Umbilical cord (tissue), 2 donors: ENCODE measurements around the gene MSRB1. TPM values are rescaled to one million over a fixed set of nuclear protein-coding genes. Genes with fewer than 3 reads are reported as not detected.
"Not testable (repeated sequence)": the region's sequence is repeated elsewhere in the genome, so short reads cannot be mapped to it uniquely, and the experiment has no call there.

ENCODE experiments used
- DNase-seq: peaks from one replicate; pipeline ENCODE4 v3.0.0-alpha.2; 2015; ENCODE audit warnings: low spot score
- total RNA-seq: library from RNA; depleted of rRNA; stranded (reverse); fragments of >200 nt; gene quantifications from one replicate; pipeline ENCODE4 v1.2.3, GENCODE V29; 2014; ENCODE audit warnings: low replicate concordance; ENCODE audit not compliant: insufficient read depth

Gene MSRB1
- total RNA-seq, 1 donor from 2014 or later = 2.2 TPM

DNA sequence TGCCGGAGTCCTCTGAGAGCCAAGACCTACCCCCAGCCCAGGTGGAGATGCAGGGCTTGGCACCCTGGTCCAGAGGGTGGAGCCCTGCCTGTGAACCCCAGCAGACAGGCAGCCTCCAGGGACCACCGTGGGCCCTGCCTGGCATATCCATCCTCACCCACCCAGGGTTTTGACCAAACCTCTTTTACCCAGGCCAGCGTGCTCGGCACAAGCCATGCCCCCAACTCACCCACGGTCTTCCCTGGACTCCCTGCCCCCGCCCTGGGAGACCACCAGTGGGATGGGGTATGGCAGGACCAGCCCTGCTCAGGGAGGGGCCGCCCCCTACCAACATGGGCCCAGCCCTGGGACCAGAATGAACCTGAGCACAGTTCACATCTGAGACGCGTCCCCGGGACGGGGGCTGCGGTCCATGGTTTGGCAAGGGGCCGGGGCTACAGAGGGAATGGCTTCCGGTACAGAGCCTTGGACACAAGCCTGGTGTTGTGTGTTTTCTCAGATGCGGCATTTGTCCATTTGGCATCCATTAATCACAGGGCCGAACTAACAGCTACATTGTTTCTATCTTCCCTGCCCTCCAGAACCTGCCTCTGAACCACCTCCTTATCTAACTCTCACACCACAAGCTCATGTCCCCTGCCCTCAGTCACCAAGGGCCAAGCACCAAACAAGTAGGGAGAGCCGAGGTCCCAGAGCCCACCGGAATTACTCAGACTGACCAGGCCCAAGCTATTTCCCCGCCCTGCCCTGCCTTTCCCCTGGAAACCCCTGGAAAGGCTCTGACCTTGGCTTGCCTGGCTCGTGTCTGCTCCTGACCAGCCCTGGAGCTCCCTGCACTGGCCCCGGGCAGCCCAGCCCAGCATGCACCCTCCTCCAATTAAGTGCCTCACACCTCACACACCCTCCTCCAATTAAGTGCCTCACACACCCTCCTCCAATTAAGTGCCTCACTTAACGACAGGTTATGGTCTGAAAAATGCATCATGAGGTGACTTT, 38.9 kb downstream of the MSRB1 start:
- no peak for DNase-seq

GRCh38 chr16:1903220-1903574, 39.8 kb downstream of the MSRB1 start:
- no peak for DNase-seq

DNA sequence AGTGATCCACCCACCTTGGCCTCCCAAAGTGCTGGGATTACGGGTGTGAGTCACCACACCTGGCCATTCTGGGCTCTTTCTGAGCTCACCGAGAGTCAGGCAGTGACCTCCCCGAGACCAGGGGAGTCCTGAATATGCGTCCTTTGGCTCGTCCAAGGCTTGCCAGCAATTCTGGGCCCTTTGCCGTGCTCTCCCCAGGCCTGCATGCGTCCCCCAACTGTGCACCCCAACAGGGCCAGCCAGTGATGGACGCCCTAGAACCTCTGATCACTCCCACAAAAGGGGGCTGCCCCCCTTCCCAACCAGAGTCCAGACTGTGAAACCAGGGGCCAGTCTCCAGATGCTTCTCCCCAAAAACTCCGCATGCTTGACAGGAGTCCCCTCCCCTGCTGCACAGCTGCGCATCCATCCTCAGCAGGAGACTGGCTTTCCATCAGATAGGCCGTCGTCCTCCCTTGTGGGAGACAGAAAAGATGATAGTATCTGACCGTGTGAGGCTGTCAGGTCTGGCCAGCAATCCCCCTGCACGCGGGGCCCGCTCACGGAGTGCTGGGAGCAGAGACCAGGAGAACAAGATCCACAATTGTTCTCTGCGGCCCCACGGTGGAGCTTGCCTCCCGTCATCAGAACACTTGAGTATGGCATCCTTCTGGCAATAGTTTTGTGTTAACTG, 40.3 kb downstream of the MSRB1 start:
- DNase-seq = no peak

- no peak for DNase-seq
These were observed 42.6 kb downstream of the MSRB1 start for GRCh38 chr16:1900452-1900774.

- no peak for DNase-seq
These were observed 43.2 kb downstream of the MSRB1 start for GRCh38 chr16:1899641-1900451.

GRCh38 chr16:1897692-1898091, 45.3 kb downstream of the MSRB1 start:
- DNase-seq = not testable (repeated sequence)

DNA sequence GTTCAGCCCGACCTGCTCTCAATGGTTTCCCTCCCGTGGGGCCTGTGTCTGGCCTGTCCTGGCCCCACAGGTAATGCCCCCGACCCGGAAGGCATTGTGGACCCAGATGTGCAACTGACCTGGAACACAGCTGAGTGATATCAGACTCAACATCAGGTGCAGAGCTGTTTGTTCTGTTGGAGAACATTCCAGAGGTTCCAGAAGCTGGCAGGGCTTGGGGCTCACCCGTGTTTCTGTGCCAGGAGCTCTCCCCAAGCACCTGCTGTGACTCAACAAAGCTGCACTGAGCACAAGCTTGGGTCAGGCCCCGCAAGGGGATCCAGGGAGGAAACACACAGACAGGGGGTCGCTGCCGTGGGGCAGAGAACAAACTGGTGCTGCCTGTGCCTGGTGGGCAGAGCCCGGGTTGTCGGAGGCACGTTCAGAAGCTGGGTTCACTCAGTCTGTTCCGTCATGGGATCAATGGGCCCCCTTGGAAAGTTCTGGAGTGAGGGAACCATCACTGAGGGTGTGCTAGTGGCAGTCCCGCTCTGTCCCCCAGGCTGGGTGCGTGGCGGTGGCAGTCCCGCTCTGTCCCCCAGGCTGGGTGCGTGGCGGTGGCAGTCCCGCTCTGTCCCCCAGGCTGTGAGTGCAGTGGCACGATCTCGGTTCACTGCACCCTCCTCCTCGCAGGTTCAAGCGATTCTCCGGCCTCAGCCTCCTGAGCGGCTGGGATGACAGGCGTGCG, 46.9 kb downstream of the MSRB1 start:
- DNase-seq = no peak

DNA sequence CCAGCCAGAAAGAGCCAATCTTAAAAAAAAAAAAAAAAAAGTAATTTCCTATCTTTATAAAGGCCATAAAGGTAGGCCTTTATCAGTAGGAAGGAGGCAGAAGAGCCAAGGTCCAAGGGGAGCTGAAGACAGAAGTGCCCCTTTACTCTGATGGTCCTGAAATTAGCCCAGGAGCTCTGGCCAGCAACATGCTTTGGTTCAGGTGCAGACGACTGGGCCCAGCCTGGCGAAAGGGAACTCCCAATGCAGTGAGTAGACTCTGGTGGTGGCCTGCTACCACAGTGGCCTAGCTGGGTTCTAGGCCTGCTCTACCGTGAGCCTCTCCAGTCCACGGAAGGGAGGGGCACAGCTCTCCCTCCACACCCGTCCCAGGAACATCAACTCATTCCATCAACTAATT, 47.9 kb downstream of the MSRB1 start:
- no peak for DNase-seq

GRCh38 chr16:1890708-1891050, 52.3 kb downstream of the MSRB1 start:
- no peak for DNase-seq

DNA sequence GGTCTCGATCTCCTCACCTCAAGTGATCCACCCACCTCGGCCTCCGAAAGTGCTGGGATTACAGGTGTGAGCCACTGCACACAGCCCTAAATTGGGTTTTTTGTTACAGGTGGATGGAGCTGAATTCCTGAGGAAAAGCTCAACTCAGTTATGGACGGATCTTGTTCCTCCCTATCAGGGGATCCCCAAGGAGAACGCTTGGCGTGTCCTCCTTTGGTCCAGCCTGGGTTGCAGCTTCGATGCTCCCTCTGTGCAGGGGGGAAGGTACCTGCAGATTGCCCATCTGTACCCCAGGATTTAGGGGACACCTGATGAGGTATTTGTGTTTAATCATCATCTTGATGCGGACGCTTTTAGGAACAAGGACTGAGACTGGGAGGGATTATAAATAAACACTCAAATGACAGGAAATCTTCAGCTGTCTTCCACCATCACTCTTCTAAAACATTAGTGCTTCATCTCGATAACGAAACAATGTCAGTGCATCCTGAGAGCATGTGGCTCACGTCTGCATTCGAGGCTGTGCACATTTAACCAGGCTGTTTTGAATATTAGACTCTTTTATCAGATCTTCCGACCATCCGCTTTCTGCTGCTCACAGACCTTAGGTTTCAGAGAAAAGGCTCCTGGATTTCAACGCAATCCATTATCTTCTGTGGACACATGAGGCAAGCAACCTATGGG, 52.8 kb downstream of the MSRB1 start:
- DNase-seq = no peak

Other genes with a start within 250 kb of the MSRB1 start
- 60.2 TPM for gene MAPK8IP3, start 237.0 kb downstream of the MSRB1 start, total RNA-seq
- gene NME3, start 171.7 kb downstream of the MSRB1 start, total RNA-seq = 33.0 TPM
- 7.2 TPM for gene EME2, start 170.4 kb downstream of the MSRB1 start, total RNA-seq
- gene MRPS34, start 170.1 kb downstream of the MSRB1 start, total RNA-seq = 26.5 TPM
- 37.6 TPM for gene SPSB3, start 160.6 kb downstream of the MSRB1 start, total RNA-seq
- gene NUBP2, start 160.2 kb downstream of the MSRB1 start, total RNA-seq = 73.7 TPM
- 0.96 TPM for gene IGFALS, start 149.5 kb downstream of the MSRB1 start, total RNA-seq
- gene HAGH, start 116.4 kb downstream of the MSRB1 start, total RNA-seq = 34.4 TPM
- gene FAHD1, start 116.0 kb downstream of the MSRB1 start, total RNA-seq = 36.1 TPM
- not detected for gene MEIOB, start 71.0 kb downstream of the MSRB1 start, total RNA-seq
- gene HS3ST6, start 24.8 kb downstream of the MSRB1 start, total RNA-seq = not detected
- not detected for gene RPL3L, start 11.5 kb upstream of the MSRB1 start, total RNA-seq
- 111 TPM for gene NDUFB10, start 16.3 kb upstream of the MSRB1 start, total RNA-seq
- gene RPS2, start 21.6 kb upstream of the MSRB1 start, total RNA-seq = 1,669 TPM
- gene RNF151, start 23.7 kb upstream of the MSRB1 start, total RNA-seq = not detected
- gene TBL3, start 28.9 kb upstream of the MSRB1 start, total RNA-seq = 10.4 TPM
- not detected for gene NOXO1, start 38.3 kb upstream of the MSRB1 start, total RNA-seq
- gene GFER, start 41.0 kb upstream of the MSRB1 start, total RNA-seq = 12.0 TPM
- gene SYNGR3, start 46.8 kb upstream of the MSRB1 start, total RNA-seq = 2.4 TPM
- gene ZNF598, start 66.6 kb upstream of the MSRB1 start, total RNA-seq = 4.8 TPM
- not detected for gene NPW, start 76.6 kb upstream of the MSRB1 start, total RNA-seq
- gene NHERF2, start 83.7 kb upstream of the MSRB1 start, total RNA-seq = 30.3 TPM
- 10.4 TPM for gene NTHL1, start 104.6 kb upstream of the MSRB1 start, total RNA-seq
- gene TSC2, start 104.8 kb upstream of the MSRB1 start, total RNA-seq = 50.1 TPM
- 99.9 TPM for gene PKD1, start 192.7 kb upstream of the MSRB1 start, total RNA-seq
- 0.48 TPM for gene RAB26, start 205.4 kb upstream of the MSRB1 start, total RNA-seq
- gene TRAF7, start 212.6 kb upstream of the MSRB1 start, total RNA-seq = 22.9 TPM